SK-N-SH (cell line): ENCODE data around the gene TECPR2.

ENCODE experiments used
- EP300 ChIP-seq, 2 experiments: IDR thresholded peaks; 2 replicates each; pipeline versions ENCODE4 v1.4.0 to v1.6.1; 2012; ENCODE audit warnings: borderline replicate concordance in 1 of 2, low read depth in 1 of 2, low read length in 1 of 2
- EZH2phosphoT487 ChIP-seq: fragments of 200-600 bp; sonication (generic); IDR thresholded peaks from 2 replicates; pipeline ENCODE4 v1.6.1; 2017; ENCODE audit warnings: low read depth, mixed run types, mild to moderate bottlenecking, antibody characterized with exemption, moderate library complexity, borderline replicate concordance
- POLR2AphosphoS5 ChIP-seq: IDR thresholded peaks from 2 replicates; pipeline ENCODE4 v1.6.1; 2012; ENCODE audit warnings: low read depth, low read length
- TF ChIP-seq, protein P1 (sequence below): fragments of 200-600 bp; sonication (generic); IDR thresholded peaks from 2 replicates; pipeline ENCODE4 v1.6.1; 2017; ENCODE audit warnings: antibody characterized with exemption, mild to moderate bottlenecking, moderate library complexity
- TF ChIP-seq, protein P2 (sequence below): IDR thresholded peaks from 2 replicates; pipeline ENCODE4 v1.4.0; 2012; ENCODE audit warnings: low read depth
- TF ChIP-seq, protein P3 (sequence below): IDR thresholded peaks from 2 replicates; pipeline ENCODE4 v1.6.1; 2012; ENCODE audit warnings: mild to moderate bottlenecking, low read depth, low read length, moderate library complexity

DNA sequence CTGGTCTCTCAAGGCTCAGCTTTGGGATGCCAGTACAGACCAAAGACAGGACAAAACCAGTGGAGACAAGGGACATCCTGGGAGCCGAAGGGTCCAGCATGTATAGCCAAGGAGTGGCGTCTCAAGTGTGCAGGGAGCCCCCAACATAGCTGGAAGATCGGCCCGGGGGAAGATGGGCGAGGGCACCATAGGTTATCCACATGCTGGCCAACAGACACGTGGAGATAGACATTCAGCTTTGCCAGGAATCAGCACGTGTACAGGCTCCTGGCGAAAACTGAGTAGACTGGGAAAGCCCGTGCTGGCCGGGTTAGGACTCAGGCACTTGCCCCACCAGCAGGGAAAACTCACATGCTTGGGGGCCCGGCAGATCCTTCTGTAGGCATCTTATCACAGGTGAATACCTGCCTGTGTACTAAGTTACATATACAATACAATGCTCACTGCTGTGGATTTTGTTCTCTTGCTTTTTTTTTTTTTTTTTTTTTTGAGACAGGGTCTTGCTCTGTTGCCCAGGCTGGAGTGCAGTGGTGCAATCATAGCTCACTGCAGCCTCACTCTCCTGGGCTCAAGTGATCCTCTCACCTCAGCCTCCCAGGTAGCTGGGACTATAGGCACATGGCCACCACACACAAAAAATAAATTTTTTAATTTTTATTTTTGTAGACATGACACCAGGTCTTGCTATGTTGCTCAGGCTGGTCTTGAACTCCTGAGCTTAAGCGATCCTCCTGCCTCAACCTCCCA is 152.4 kb downstream of the TECPR2 start:
- TF ChIP-seq, protein P1, sequence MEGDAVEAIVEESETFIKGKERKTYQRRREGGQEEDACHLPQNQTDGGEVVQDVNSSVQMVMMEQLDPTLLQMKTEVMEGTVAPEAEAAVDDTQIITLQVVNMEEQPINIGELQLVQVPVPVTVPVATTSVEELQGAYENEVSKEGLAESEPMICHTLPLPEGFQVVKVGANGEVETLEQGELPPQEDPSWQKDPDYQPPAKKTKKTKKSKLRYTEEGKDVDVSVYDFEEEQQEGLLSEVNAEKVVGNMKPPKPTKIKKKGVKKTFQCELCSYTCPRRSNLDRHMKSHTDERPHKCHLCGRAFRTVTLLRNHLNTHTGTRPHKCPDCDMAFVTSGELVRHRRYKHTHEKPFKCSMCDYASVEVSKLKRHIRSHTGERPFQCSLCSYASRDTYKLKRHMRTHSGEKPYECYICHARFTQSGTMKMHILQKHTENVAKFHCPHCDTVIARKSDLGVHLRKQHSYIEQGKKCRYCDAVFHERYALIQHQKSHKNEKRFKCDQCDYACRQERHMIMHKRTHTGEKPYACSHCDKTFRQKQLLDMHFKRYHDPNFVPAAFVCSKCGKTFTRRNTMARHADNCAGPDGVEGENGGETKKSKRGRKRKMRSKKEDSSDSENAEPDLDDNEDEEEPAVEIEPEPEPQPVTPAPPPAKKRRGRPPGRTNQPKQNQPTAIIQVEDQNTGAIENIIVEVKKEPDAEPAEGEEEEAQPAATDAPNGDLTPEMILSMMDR, result no peak
- TF ChIP-seq, protein P2, sequence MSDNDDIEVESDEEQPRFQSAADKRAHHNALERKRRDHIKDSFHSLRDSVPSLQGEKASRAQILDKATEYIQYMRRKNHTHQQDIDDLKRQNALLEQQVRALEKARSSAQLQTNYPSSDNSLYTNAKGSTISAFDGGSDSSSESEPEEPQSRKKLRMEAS, result no peak
- TF ChIP-seq EZH2phosphoT487 (no peak), EP300 (IDR thresholded peaks at IDR 0.05; ENCODE audit: borderline replicate concordance in 1 of 2, low read depth in 1 of 2, low read length in 1 of 2) (no peak), POLR2AphosphoS5 (no peak)
- TF ChIP-seq, protein P3, sequence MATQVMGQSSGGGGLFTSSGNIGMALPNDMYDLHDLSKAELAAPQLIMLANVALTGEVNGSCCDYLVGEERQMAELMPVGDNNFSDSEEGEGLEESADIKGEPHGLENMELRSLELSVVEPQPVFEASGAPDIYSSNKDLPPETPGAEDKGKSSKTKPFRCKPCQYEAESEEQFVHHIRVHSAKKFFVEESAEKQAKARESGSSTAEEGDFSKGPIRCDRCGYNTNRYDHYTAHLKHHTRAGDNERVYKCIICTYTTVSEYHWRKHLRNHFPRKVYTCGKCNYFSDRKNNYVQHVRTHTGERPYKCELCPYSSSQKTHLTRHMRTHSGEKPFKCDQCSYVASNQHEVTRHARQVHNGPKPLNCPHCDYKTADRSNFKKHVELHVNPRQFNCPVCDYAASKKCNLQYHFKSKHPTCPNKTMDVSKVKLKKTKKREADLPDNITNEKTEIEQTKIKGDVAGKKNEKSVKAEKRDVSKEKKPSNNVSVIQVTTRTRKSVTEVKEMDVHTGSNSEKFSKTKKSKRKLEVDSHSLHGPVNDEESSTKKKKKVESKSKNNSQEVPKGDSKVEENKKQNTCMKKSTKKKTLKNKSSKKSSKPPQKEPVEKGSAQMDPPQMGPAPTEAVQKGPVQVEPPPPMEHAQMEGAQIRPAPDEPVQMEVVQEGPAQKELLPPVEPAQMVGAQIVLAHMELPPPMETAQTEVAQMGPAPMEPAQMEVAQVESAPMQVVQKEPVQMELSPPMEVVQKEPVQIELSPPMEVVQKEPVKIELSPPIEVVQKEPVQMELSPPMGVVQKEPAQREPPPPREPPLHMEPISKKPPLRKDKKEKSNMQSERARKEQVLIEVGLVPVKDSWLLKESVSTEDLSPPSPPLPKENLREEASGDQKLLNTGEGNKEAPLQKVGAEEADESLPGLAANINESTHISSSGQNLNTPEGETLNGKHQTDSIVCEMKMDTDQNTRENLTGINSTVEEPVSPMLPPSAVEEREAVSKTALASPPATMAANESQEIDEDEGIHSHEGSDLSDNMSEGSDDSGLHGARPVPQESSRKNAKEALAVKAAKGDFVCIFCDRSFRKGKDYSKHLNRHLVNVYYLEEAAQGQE, result no peak
